Brain microvascular endothelial cell (primary cell): ENCODE data around the gene CNKSR3.

Experiments used
- DNase-seq: peaks from one replicate; pipeline ENCODE4 v3.0.0-alpha.2; 2020
- H3K27ac ChIP-seq: fragments of 250-450 bp; sonication (Bioruptor Pico); 2 replicates; pipeline ENCODE4 v1.5.1; 2020; ENCODE audit warnings: mild to moderate bottlenecking, moderate library complexity
- H3K27me3 ChIP-seq: fragments of 250-450 bp; sonication (Bioruptor Pico); replicated peaks from 2 replicates; pipeline ENCODE4 v1.5.1; 2020; ENCODE audit warnings: mild to moderate bottlenecking
- H3K36me3 ChIP-seq: fragments of 250-450 bp; sonication (Bioruptor Pico); replicated peaks from 2 replicates; pipeline ENCODE4 v1.5.1; 2020; ENCODE audit warnings: mild to moderate bottlenecking
- H3K4me3 ChIP-seq: 2 replicates; pipeline ENCODE4 v1.5.1; 2011; ENCODE audit warnings: low read depth, mild to moderate bottlenecking, control low read depth, low read length, moderate library complexity
- CTCF ChIP-seq: IDR thresholded peaks from 2 replicates; pipeline ENCODE4 v1.5.1; 2011; ENCODE audit warnings: low read depth, mild to moderate bottlenecking, moderate library complexity, low read length, control low read depth, inconsistent platforms; ENCODE audit errors: missing control alignments
- in situ Hi-C: cut with HindIII; loops from 2 replicates; pipeline ENCODE4 v1.10.0; 2017; ENCODE audit warnings: low sequenced_read_pairs, low pct_ligation_motif_present

The CNKSR3 gene

GRCh38 chr6:154358019-154358545 is 152.4 kb downstream of the CNKSR3 start:
- H3K4me3 ChIP-seq: no peak overlapping the region
- no peaks in the 10 kb centered on the region for H3K27me3 ChIP-seq
- DNase-seq: no peak
- H3K27ac ChIP-seq: no peak overlapping the region
- in situ Hi-C loops: no loop called here
- H3K36me3 ChIP-seq: no peaks in the 10 kb centered on the region
- no peak for TF ChIP-seq CTCF

- H3K27ac ChIP-seq: no peak within 1 kb of the TSS
- TF ChIP-seq CTCF: no peak
- in situ Hi-C loops: no loop called here
- no peak within 1 kb of the TSS for H3K4me3 ChIP-seq
- no peak for DNase-seq
- no peaks in the 10 kb centered on the region for H3K27me3 ChIP-seq
- H3K36me3 ChIP-seq: no peaks in the 10 kb centered on the region
Observed at GRCh38 chr6:154356690-154357089, 153.8 kb downstream of the CNKSR3 start, which contains the start of gene IPCEF1. Gene IPCEF1, minus strand, starts transcription at chr6:154356803. Its CDS starts 90,856 bp downstream, at chr6:154265947.

- Histone ChIP-seq H3K27me3 (no peaks in the 10 kb centered on the region), H3K27ac (no peak overlapping the region), H3K36me3 (no peaks in the 10 kb centered on the region), H3K4me3 (no peak overlapping the region)
- in situ Hi-C loops: no loop called here
- no peak for DNase-seq
- no peak for TF ChIP-seq CTCF
Observed at GRCh38 chr6:154356113-154356512, 154.4 kb downstream of the CNKSR3 start.

- Histone ChIP-seq H3K27me3 (no peaks in the 10 kb centered on the region), H3K27ac (no peak overlapping the region), H3K36me3 (no peaks in the 10 kb centered on the region), H3K4me3 (no peak overlapping the region)
- no peak for DNase-seq
- no peak for TF ChIP-seq CTCF
- in situ Hi-C loops: no loop called here
Observed at GRCh38 chr6:154354265-154354777, 156.2 kb downstream of the CNKSR3 start.

- Histone ChIP-seq H3K4me3 (no peak overlapping the region), H3K27ac (no peak overlapping the region), H3K36me3 (no peaks in the 10 kb centered on the region), H3K27me3 (no peaks in the 10 kb centered on the region)
- no peak for DNase-seq
- in situ Hi-C loops: no loop called here
- no peak for TF ChIP-seq CTCF
Observed at GRCh38 chr6:154353626-154354025, 156.9 kb downstream of the CNKSR3 start.

- in situ Hi-C loops: no loop called here
- H3K4me3 ChIP-seq: no peak overlapping the region
- H3K27ac ChIP-seq: no peak overlapping the region
- DNase-seq: no peak
- no peaks in the 10 kb centered on the region for H3K27me3 ChIP-seq
- TF ChIP-seq CTCF: no peak
- H3K36me3 ChIP-seq: no peaks in the 10 kb centered on the region
Observed at GRCh38 chr6:154352898-154353585, 157.4 kb downstream of the CNKSR3 start.
